ENCODE results near the gene NPC1. TPM values are rescaled to one million over a fixed set of nuclear protein-coding genes. Genes with fewer than 3 reads are reported as not detected.

Gene NPC1
- total RNA-seq, 2 experiments from 2014 or later, result 25.9 to 27.9 TPM

DNA sequence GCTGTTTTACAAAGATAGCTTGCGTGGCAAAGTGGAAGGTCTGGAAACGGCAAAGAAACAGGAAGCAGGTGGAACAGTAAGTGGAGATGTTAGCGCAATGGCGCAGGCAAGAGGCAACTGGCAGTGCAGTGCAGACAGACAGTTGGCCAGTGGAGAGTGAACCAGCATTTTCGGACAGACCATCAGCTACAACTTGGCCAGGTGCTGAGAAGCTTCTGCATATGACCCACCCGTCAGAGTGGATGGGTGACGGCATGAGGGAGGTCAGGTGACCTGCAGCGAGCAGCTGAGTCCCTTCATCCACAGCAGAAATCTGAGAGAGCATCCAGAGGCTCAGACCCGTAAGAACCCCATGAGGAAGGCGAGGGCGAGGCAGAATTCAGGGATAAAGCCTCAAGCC is 33.8 kb downstream of the NPC1 start:
- Mint-ChIP-seq H3K27me3 (ENCODE audit: low read depth) (no peaks in the 10 kb centered on the region), H3K27ac (peak overlapping the region; percentile 54)
- CTCF ChIA-PET, result interaction anchor here (0.7 to 1.4 kb wide), 2 partner anchors 39 to 60 kb away, joined by 3 to 4 read pairs; no protein-coding TSS in a partner anchor

DNA sequence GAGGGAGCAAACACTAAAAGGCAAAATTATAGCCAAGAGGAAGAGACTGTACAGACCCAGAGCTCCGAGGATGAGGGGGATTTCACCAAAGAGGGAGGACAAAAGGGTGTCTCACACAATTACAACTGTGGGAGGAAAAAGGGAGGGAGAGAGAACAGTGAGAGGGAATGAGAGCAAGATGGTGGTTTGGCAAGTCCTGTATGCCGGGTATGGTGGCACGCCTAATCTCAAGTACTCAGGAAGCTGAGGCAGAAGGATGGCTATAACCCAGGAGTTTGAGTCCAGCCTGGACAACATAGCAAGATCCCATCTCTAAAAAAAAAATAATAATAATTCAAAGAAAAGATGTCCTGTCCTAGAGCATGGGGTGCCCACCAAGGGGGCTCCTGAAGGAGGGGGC is 34.3 kb downstream of the NPC1 start:
- Mint-ChIP-seq H3K4me1 (ENCODE audit: low read depth) (no peaks in the 10 kb centered on the region), H3K27ac (no peak overlapping the region), H3K4me3 (no peak overlapping the region), H3K36me3 (ENCODE audit: low read depth) (peaks cover 48% of the 10 kb centered on the region), H3K27me3 (ENCODE audit: low read depth) (no peaks in the 10 kb centered on the region), H3K9me3 (no peaks in the 10 kb centered on the region)
- CTCF ChIA-PET, result interaction anchor here (0.7 kb wide), 1 partner anchor 60 kb away, joined by 4 read pairs; no protein-coding TSS in a partner anchor
- intact Hi-C loops (cut with micrococcal nuclease), result no loop called here
- DNase-seq, result no peak

More for the DNA sequence above, 33.8 kb downstream of the NPC1 start:
- intact Hi-C loops (cut with micrococcal nuclease), result no loop called here
- Mint-ChIP-seq H3K36me3 (ENCODE audit: low read depth) (peaks cover 50% of the 10 kb centered on the region), H3K4me1 (ENCODE audit: low read depth) (no peaks in the 10 kb centered on the region), H3K4me3 (no peak overlapping the region), H3K9me3 (no peaks in the 10 kb centered on the region)
- DNase-seq, result no peak

DNA sequence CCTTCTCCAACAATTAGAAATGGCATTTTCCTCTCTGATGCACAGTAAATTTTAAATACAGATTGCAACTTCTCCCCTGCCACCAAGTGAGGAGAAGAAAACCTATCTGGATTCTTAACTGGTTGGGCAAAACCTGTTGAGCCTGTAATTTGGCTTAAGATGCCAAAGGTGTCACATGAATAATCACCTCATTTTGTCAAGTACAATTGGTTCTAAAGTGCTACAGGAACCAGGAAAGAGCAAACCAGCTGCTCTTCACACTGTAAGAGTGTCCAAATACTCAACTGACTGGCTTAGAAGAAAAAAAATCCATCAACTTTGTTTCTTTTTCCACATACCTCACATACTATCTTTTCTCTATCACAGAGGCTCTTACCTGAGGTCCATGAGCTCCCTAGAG is 35.4 kb downstream of the NPC1 start:
- H3K27me3 Mint-ChIP-seq (ENCODE audit: low read depth), result no peaks in the 10 kb centered on the region
- no peak overlapping the region for H3K4me3 Mint-ChIP-seq
- intact Hi-C loops (cut with micrococcal nuclease), result no loop called here
- peaks cover 46% of the 10 kb centered on the region for H3K36me3 Mint-ChIP-seq (ENCODE audit: low read depth)
- no peak for DNase-seq
- CTCF ChIA-PET, result interaction anchor here (0.6 kb wide), 1 partner anchor 21 kb away, joined by 3 read pairs; no protein-coding TSS in a partner anchor
- H3K4me1 Mint-ChIP-seq (ENCODE audit: low read depth), result no peaks in the 10 kb centered on the region
- no peak overlapping the region for H3K27ac Mint-ChIP-seq
- H3K9me3 Mint-ChIP-seq, result no peaks in the 10 kb centered on the region

DNA sequence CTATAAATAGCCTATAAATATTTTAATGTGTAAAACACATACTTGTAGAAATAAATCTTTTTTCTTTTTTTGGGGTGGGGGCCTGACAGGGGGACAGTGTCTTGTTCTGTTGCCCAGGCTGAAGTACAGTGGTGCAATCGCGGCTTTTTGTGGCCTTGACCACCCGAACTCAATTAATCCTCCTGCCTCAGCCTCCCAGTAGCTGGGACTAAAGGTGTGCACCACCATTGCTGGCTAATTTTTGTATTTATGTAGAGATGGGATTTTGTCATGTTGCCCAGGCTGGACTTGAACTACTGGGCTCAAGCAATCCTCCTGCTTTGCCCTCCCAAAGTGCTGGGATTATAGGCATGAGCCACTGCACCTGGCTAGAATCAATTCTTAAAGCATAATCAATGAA is 37.6 kb downstream of the NPC1 start:
- CTCF ChIA-PET, result interaction anchor here (0.6 to 0.7 kb wide), 2 partner anchors 34 to 146 kb away, joined by 3 read pairs; no protein-coding TSS in a partner anchor
- no peak overlapping the region for H3K27ac Mint-ChIP-seq
- no peaks in the 10 kb centered on the region for H3K9me3 Mint-ChIP-seq
- peaks cover 30% of the 10 kb centered on the region for H3K36me3 Mint-ChIP-seq (ENCODE audit: low read depth)
- no peaks in the 10 kb centered on the region for H3K4me1 Mint-ChIP-seq (ENCODE audit: low read depth)
- no peak for DNase-seq
- intact Hi-C loops (cut with micrococcal nuclease), result no loop called here
- no peaks in the 10 kb centered on the region for H3K27me3 Mint-ChIP-seq (ENCODE audit: low read depth)
- H3K4me3 Mint-ChIP-seq, result no peak overlapping the region

DNA sequence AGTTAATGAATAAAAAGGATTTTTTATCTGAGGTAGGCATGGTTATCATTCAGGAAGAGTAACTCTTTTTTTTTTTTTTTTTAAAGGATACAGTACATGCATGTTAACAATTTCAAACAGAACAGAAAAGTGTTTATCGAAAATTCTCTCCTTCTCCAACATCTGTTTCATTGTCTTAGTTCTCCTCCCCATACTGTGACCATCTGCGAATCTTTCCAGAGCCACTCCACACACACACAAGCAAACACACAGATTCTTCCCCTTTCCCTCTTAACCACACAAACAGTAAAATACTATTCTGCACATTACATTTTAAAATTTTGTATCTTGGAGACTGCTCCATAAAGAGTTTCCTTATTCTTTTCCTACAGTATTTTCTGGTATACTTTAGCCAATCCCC is 38.0 kb downstream of the NPC1 start:
- Mint-ChIP-seq H3K9me3 (no peaks in the 10 kb centered on the region), H3K4me3 (no peak overlapping the region), H3K4me1 (ENCODE audit: low read depth) (no peaks in the 10 kb centered on the region), H3K36me3 (ENCODE audit: low read depth) (peaks cover 33% of the 10 kb centered on the region), H3K27me3 (ENCODE audit: low read depth) (no peaks in the 10 kb centered on the region), H3K27ac (no peak overlapping the region)
- CTCF ChIA-PET, result interaction anchor here (0.6 to 0.7 kb wide), 2 partner anchors 11 to 145 kb away, joined by 3 read pairs; no protein-coding TSS in a partner anchor
- intact Hi-C loops (cut with micrococcal nuclease), result no loop called here
- DNase-seq, result no peak

DNA sequence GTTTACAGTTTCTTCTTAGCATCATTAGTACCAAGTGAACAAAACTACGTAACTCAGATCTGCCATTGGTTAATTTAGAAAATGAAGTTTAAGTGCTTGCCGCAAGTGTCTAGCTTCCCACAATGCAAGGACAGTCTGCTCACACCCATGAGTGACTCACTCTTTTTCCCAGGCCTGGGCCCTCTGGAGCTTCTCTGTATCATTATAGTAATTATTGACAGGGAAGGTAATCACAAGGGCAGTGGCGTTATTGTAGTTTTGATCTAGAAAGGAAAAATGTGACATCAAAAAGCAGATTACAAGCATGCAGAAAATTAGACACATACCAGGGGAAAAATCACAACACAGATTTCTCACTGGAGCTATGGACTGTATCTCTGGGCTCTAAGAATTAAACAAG is 38.5 kb downstream of the NPC1 start:
- Mint-ChIP-seq H3K4me1 (ENCODE audit: low read depth) (no peaks in the 10 kb centered on the region), H3K27ac (no peak overlapping the region), H3K9me3 (no peaks in the 10 kb centered on the region), H3K4me3 (no peak overlapping the region), H3K36me3 (ENCODE audit: low read depth) (peaks cover 33% of the 10 kb centered on the region), H3K27me3 (ENCODE audit: low read depth) (no peaks in the 10 kb centered on the region)
- DNase-seq, result no peak
- intact Hi-C loops (cut with micrococcal nuclease), result no loop called here
- CTCF ChIA-PET, result interaction anchor here (0.6 kb wide), 1 partner anchor 11 kb away, joined by 3 read pairs; no protein-coding TSS in a partner anchor

DNA sequence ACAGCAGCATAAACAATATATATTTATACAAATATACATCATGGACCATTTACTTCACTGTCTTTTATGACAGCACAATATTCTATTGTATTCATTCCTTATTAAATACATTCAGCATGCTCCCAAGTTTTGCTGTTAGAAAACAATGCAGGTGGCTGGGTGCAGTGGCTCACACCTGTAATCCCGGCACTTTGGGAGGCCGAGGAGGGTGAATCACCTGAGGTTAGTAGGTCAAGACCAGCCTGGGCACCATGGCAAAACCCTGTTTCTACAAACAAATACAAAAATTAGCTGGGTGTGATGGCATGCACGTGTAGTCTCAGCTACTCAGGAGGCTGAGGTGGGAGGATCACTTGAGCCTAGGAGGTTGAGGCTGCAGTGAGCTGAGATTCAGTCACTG is 39.0 kb downstream of the NPC1 start:
- CTCF ChIA-PET, result no interaction called here
- intact Hi-C loops (cut with micrococcal nuclease), result no loop called here

DNA sequence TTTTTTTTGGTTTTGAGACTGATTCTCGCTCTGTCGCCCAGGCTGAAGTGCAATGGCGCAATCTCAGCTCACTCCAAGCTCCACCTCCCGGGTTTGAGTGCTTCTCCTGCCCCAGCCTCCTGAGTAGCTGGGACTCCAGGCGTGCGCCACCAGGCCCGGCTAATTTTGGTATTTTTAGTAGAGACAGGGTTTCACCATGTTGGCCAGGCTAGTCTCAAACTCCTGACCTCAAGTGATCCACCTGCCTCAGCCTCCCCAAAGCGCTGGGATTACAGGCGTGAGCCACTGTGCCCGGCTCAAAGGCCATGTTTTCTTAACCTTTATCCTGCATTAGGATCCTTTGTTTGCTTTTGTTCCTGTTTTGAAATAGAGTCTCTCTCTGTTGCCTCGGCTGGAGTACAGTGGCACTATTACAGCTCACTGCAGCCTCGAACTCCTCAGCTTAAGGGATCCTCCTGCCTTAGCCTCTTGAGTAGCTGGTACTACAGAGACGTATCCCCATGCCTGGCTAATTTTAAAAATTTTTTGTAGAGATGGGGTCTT is 41.0 kb downstream of the NPC1 start:
- CTCF ChIA-PET, result interaction anchor here (1.2 to 2.7 kb wide), 2 partner anchors 29 to 43 kb away, joined by 3 to 13 read pairs; no protein-coding TSS in a partner anchor
- peaks cover 31% of the 10 kb centered on the region for H3K36me3 Mint-ChIP-seq (ENCODE audit: low read depth)
- intact Hi-C loops (cut with micrococcal nuclease), result no loop called here
- no peaks in the 10 kb centered on the region for H3K27me3 Mint-ChIP-seq (ENCODE audit: low read depth)
- no peak for DNase-seq
- no peaks in the 10 kb centered on the region for H3K9me3 Mint-ChIP-seq
- H3K4me1 Mint-ChIP-seq (ENCODE audit: low read depth), result peaks cover 23% of the 10 kb centered on the region
- H3K27ac Mint-ChIP-seq, result no peak overlapping the region
- H3K4me3 Mint-ChIP-seq, result no peak overlapping the region

More for the DNA sequence above, 39.0 kb downstream of the NPC1 start:
- H3K9me3 Mint-ChIP-seq, result no peaks in the 10 kb centered on the region
- H3K27me3 Mint-ChIP-seq (ENCODE audit: low read depth), result no peaks in the 10 kb centered on the region
- peaks cover 33% of the 10 kb centered on the region for H3K36me3 Mint-ChIP-seq (ENCODE audit: low read depth)
- H3K4me1 Mint-ChIP-seq (ENCODE audit: low read depth), result peaks cover 4% of the 10 kb centered on the region
- no peak for DNase-seq
- H3K27ac Mint-ChIP-seq, result no peak overlapping the region
- H3K4me3 Mint-ChIP-seq, result no peak overlapping the region

DNA sequence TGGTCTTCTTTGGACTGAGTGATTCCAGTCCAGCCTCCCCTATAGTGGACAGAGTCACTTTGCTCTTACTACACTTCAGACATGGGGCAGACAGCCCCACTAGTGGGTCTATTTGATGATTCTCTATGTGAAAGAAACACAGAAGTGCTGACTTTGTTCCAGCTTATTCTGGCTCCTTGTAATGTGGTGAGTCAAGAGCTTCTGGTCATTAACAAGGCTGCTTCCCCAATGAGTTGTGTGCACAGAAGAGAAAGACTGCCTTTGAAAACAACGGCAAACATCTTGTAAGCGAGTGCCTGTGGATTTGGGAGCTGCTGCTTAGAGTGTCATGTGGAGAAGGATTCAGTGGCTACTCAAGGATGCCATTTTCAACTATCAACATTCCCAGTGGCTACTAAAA is 43.8 kb downstream of the NPC1 start:
- peaks cover 35% of the 10 kb centered on the region for H3K4me1 Mint-ChIP-seq (ENCODE audit: low read depth)
- H3K36me3 Mint-ChIP-seq (ENCODE audit: low read depth), result peaks cover 45% of the 10 kb centered on the region
- no peaks in the 10 kb centered on the region for H3K9me3 Mint-ChIP-seq
- CTCF ChIA-PET, result interaction anchor here (0.9 kb wide), 1 partner anchor 596 kb away, joined by 4 read pairs; the partner anchor contains the start of gene CABYR
- H3K27me3 Mint-ChIP-seq (ENCODE audit: low read depth), result no peaks in the 10 kb centered on the region
- no peak for DNase-seq
- intact Hi-C loops (cut with micrococcal nuclease), result no loop called here
- H3K27ac Mint-ChIP-seq, result no peak overlapping the region
- H3K4me3 Mint-ChIP-seq, result no peak overlapping the region

DNA sequence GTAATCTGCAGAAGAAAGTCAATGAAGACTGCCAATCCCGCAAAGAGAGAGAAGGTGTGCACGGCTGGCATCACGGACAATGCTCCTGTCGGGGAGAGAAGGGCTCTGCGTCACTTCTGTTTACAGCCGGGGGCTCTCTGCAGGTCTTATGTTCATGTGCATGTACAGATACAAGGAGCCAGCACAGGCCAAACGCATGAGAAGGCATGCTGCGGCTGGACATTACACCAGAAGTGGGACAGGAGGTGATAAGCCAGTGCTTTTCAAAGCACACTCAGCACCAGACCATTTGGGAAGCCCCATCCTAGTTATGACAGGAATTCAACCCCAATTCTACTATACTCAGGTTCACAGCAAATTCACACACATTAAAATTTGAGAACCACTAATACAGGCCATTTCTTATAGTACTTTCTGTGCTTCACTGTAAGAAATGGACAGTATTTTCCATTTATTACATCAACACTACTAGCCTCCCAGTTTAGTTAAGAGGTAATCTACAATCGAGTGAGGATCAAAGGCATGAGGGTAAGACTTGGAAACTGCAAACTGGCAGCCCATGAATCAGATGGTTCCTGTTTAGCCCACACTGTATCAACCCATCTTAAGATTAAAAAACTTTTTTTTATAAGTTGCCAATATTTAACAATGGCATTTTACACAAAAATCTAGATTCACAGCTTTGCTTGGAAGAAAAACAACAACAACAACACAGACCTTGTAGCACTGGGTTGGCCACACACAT is 44.8 kb downstream of the NPC1 start:
- CTCF ChIA-PET, result interaction anchor here (0.9 to 2.5 kb wide), 3 partner anchors 25 to 597 kb away, joined by 4 to 13 read pairs (median 4); partner anchors contain the start of gene CABYR
- intact Hi-C loops (cut with micrococcal nuclease), result loop anchor here (1.0 to 2.0 kb wide), 2 partner anchors 25 to 45 kb away; partner anchors contain the start of gene NPC1
- no peaks in the 10 kb centered on the region for H3K27me3 Mint-ChIP-seq (ENCODE audit: low read depth)

DNA sequence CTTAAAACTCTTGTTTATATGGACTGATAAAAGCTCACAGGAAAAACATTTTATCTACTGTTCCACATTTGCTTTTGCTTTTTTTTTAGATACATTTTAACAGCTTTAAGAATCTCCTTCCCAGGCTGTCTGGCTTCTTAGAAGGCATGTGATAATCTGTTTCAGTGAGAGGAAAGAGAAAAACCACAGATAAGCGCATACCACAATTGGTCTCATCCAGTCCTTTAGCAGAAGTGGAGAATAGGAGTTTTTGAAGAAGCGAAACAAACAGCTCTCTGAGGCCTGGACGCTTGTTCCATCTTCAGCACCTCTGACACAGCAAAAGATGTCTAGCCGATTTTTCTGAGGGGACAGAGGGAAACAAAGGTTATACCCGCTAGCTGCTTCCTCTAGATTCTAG is 45.4 kb downstream of the NPC1 start:
- intact Hi-C loops (cut with micrococcal nuclease), result loop anchor here (1.0 to 2.0 kb wide), 3 partner anchors 12 to 46 kb away; partner anchors contain the start of gene NPC1
- Mint-ChIP-seq H3K36me3 (ENCODE audit: low read depth) (peaks cover 50% of the 10 kb centered on the region), H3K4me3 (peak overlapping the region; percentile 5), H3K27me3 (ENCODE audit: low read depth) (no peaks in the 10 kb centered on the region), H3K9me3 (no peaks in the 10 kb centered on the region), H3K27ac (peak overlapping the region; percentile 19), H3K4me1 (ENCODE audit: low read depth) (peaks cover 35% of the 10 kb centered on the region)
- peak; percentile 27 for DNase-seq
- CTCF ChIA-PET, result interaction anchor here (0.6 to 2.5 kb wide), 4 partner anchors 25 to 87 kb away, joined by 3 to 13 read pairs (median 4); no protein-coding TSS in a partner anchor

More for the DNA sequence above, 44.8 kb downstream of the NPC1 start:
- Mint-ChIP-seq H3K4me1 (ENCODE audit: low read depth) (peaks cover 35% of the 10 kb centered on the region), H3K4me3 (peak overlapping the region; percentile 15), H3K27ac (peak overlapping the region; percentile 19), H3K9me3 (no peaks in the 10 kb centered on the region), H3K36me3 (ENCODE audit: low read depth) (peaks cover 47% of the 10 kb centered on the region)
- no peak for DNase-seq

DNA sequence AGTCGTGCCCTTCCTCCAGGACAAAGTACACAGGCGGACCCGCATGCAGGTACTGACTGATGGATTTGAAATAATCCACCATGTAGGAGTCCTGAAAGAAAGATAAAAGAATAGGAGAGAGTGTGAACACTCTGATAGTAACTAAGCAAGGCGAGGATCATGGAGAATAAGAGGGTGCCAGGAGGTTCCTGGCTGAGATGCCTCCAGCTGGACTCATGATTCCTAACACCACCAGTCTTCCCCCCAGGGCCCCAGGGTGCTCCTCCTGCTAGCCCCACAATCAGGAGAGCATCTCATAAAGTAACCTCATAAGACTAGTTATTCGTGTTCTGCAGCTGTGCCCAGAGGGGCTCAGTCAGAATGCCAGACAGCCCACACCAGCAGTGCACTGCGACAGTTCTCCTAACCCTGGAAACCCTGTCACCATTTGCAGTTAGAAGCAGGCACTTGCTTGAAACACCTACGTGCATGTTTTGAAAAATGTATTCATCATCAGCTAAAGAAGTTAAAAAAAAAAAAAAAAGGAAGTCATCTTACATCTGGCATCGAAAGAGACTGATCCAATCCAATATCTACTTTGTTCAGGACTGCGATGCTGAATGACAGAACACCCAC is 46.3 kb downstream of the NPC1 start:
- CTCF ChIA-PET, result interaction anchor here (0.6 to 2.5 kb wide), 4 partner anchors 24 to 88 kb away, joined by 3 to 13 read pairs (median 4); no protein-coding TSS in a partner anchor
- Mint-ChIP-seq H3K4me1 (ENCODE audit: low read depth) (peaks cover 35% of the 10 kb centered on the region), H3K27me3 (ENCODE audit: low read depth) (no peaks in the 10 kb centered on the region), H3K4me3 (no peak overlapping the region), H3K9me3 (no peaks in the 10 kb centered on the region), H3K36me3 (ENCODE audit: low read depth) (peaks cover 55% of the 10 kb centered on the region), H3K27ac (peak overlapping the region; percentile 39)
- intact Hi-C loops (cut with micrococcal nuclease), result loop anchor here (1.0 to 2.0 kb wide), 2 partner anchors 11 to 47 kb away; partner anchors contain the start of gene NPC1
- DNase-seq, result peak; percentile 21
